Fibroblast of skin of abdomen (primary cell): Measurements from ENCODE around the gene BCAT1.
"Not testable (repeated sequence)": the region's sequence is repeated elsewhere in the genome, so short reads cannot be mapped to it uniquely, and the experiment has no call there.

ENCODE experiments used
- DNase-seq: peaks from one replicate; pipeline ENCODE4 v3.0.0-alpha.2; 2013

The BCAT1 gene

GRCh38 chr12:24956351-24956750 is 7.5 kb upstream of the BCAT1 start:
- not testable (repeated sequence) for DNase-seq

DNA sequence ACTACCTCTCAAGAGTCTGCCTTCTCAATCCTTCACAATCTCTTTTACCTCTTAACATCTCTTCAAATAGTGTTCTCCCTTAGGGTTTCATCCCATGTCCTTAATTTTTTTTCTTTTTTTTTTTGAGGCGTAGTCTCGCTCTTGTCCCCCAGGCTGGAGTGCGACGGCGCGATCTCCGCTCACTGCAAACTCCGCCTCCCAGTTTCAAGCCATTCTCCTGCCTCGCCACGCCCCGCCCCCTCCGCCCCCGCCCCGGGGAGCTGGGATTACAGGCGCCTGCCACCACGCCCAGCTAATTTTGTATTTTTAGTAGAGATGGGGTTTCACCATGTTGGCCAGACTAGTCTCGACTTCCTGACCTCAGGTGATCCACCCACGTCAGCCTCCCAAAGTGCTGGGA is 7.0 kb upstream of the BCAT1 start:
- no peak for DNase-seq

- DNase-seq = no peak
Observed at GRCh38 chr12:24955389-24955788, 6.5 kb upstream of the BCAT1 start.

GRCh38 chr12:24954261-24954660 is 5.4 kb upstream of the BCAT1 start:
- DNase-seq = no peak

GRCh38 chr12:24952389-24952788 is 3.5 kb upstream of the BCAT1 start:
- DNase-seq = no peak

DNA sequence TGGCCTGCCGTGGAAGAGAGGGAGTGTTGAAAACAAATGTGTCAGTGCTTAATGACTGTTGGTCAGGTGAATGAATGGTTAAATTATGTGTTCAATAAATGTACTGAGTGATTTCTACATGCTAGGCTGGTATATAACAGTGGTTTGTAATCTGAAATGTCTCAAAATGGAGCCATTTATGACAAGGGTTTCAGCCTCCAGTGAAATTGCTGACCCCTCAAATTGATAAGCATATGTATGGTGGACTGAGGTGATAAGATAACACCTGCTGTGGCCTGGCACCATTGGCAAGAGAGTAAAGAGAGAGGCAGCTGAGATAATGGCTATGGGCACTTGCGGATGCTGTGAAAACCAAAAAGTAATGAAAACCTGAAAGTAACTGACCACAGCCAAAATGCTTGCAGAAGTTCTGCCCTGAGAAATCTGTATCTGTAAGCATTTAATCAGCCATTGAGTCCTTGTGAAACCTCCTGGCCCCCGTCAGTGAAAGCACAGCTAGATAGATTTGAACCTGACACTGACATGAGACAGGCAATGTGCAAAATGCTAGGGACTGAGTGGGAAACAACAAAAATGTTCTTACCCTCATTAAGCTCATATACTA is 1.4 kb upstream of the BCAT1 start:
- DNase-seq = no peak

- peak; percentile 66 for DNase-seq
Observed at GRCh38 chr12:24948420-24948756, 513 bp downstream of the BCAT1 start.

DNA sequence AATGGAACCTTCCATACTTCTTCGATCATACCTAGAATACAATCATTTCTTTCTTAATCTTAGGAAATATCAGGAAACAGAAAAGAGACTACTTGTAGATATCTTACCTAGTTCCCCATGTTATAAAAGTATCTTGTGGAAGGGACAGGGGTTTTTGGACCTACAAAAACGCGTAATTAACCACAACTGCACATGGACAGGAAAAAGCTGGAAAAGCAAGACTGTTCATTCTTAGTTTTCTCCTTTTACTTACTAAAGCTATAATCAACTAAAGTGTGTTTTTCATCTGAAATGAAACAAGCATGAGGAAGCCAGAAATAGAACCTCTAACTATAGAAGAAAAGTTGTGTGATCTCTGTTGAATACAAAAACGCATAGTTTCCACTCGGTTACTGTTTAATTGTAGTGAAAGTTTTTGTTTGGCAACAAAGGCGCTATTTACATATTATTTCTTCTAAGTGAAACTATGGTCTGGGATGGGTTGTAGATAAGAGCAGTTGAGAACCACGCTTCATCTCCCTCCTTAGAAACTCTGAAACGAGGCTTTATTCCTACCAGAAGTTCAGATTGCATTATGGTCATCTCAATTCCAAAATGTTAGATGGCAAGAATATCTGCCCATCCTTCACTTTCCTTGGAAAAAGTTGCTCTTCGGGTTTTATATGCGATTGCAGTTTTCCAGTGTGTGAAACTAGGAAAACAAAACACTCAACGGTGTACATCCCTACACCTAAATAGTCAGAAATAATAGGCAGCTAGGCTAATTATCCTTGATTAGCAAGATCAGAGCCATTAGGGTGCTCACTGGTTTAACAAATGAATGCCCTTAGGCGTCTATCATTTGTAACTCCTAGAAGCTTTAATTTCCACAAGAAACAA is 1.1 kb downstream of the BCAT1 start:
- DNase-seq = no peak

GRCh38 chr12:24945845-24946244 is 3.1 kb downstream of the BCAT1 start:
- DNase-seq = no peak

- DNase-seq = no peak
Observed at GRCh38 chr12:24945039-24945438, 3.9 kb downstream of the BCAT1 start.

DNA sequence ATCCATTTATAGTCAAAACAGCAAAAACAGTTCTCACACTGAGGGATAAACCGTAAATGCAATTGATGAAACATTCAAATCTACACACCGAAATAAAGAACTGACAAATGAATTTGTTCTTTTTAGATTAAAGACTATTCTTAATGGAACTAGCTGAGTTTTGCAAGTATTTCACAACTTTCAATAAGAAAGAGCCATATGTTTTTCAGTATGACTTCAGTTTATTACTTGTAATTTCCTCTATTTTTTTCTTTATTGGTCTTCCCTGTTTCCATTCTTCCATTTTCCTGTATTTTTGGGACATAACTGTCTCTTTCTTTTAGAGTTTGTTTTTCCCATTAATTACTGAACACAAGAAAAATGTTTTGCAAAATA is 4.3 kb downstream of the BCAT1 start:
- no peak for DNase-seq

DNA sequence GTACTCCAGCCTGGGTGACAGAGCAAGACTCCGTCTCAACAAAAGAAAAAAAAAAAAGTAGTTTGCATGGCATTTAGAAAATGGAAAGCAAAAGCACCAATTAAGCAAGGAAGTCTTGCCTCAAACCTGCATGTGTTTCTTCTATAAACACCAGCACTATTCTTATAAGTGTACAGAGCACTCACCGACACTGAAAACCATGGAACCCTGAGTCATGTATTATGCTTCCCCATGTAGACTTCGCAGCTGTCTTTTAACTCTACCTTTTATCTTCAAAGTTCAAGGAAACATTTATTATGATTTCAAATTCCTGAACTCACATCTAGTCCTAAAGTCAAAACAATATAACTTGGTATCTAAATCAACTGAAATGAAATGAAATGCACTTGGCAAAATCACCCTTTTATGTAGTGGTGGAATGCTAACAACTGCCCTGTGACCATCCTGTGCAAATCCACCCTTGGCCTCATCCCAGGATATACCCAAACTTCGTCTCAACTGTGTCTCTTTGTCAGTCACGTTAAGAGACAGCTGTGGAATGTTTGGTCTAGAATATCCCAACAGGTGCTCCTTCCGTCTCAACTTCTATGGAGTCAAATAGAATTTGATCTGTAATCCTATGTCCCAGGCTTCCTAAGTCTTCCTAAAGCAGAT is 4.8 kb downstream of the BCAT1 start:
- DNase-seq = no peak

- no peak for DNase-seq
Observed at GRCh38 chr12:24940157-24940556, 8.7 kb downstream of the BCAT1 start.

DNA sequence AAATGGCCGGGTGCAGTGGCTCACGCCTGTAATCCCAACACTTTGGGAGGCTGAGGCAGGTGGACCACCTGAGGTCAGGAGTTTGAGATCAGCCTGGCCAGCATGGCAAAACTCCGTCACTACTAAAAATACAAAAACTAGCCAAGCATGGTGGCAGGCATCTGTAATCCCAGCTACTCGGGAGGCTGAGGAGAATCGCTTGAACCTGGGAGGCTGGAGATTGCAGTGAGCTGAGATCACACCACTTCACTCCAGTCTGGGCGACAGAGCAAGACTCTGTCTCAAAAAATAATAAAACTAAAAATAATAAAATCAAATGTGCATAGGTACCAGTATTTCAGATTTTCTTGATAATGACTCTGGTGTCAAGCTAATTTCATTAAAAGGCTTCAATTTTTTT is 9.3 kb downstream of the BCAT1 start:
- not testable (repeated sequence) for DNase-seq

DNA sequence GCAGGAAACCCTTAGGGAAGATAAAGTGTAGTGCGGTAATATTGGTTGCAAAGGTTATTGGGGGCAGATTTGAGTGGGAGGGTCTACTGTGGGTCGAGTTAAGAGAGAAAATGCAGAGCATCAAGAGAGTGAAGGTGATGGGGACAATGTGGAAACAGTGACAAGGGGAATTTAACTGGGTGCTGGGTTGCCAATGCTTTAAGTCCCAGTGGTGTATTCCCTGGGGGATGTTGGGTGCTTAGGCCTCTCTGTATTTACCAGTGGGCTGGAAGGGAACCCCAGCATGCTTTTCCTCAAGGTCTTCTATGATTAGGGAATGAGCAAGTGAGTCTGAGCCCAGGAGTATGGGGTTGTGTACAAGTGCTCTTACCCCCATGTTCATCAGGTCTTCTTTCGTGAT is 10.6 kb downstream of the BCAT1 start:
- DNase-seq = no peak

GRCh38 chr12:24937553-24938244 is 11.2 kb downstream of the BCAT1 start:
- no peak for DNase-seq

- DNase-seq = no peak
Observed at GRCh38 chr12:24933694-24934407, 15.1 kb downstream of the BCAT1 start.

GRCh38 chr12:24931666-24932405 is 17.1 kb downstream of the BCAT1 start:
- no peak for DNase-seq

- no peak for DNase-seq
Observed at GRCh38 chr12:24929953-24930352, 18.9 kb downstream of the BCAT1 start.

DNA sequence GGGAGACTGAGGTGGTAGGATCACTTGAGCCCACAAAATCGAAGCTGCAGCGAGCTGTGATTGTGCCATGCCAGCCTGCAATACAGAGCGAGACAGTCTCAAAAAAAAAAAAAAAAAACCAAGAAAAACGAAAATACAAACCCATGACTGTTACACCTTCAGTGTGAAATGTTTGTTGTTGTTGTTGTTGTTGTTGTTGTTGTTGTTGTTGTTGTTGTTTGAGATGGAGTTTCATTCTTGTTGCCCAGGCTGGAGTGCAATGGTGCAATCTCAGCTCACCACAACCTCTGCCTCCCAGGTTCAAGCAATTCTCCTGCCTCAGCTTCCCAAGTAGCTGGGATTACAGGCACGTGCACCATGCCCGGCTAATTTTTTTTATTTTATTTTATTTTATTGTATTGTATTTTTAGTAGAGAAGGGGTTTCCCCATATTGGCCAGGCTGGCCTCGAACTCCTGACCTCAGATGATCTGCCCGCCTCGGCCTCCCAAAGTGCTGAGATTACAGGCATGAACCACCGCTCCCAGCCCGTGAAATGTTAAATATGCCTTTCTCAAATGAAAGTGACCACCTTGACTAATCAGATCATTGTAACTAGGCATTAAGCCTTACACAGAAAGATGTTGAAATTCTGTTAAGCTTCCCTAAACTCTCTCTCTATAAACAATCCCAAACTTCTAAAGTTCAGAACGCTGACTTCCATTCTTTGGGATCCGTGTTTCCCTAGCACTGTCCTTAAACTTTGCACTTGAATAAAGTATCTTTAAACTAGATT is 20.2 kb downstream of the BCAT1 start:
- DNase-seq = not testable (repeated sequence)

GRCh38 chr12:24928131-24928530 is 20.8 kb downstream of the BCAT1 start:
- no peak for DNase-seq
